H1 (cell line): ENCODE measurements around the gene CBFB.

Experiments used
- CREB1 ChIP-seq: IDR thresholded peaks from 2 replicates; pipeline ENCODE4 v1.6.1; 2012; ENCODE audit warnings: inconsistent platforms
- CTCF ChIP-seq, 3 experiments: IDR thresholded peaks; 1 replicate in 2 of 3; 2 replicates in 1 of 3; pipeline versions ENCODE4 v1.5.1 to v1.6.1; 2011; ENCODE audit warnings: low read length in 3 of 3, mild to moderate bottlenecking in 3 of 3, inconsistent platforms in 2 of 3, low read depth in 1 of 3, moderate library complexity in 1 of 3; ENCODE audit not compliant: insufficient read depth in 1 of 3; ENCODE audit errors: control extremely low read depth in 1 of 3
- EGR1 ChIP-seq: IDR thresholded peaks from 2 replicates; pipeline ENCODE4 v1.6.1; 2011; ENCODE audit warnings: low read depth, low read length, borderline replicate concordance
- EZH2 ChIP-seq: fragments of 200-600 bp; sonication (generic); IDR thresholded peaks from 2 replicates; pipeline ENCODE4 v1.7.1; 2012; ENCODE audit warnings: low read depth, mild to moderate bottlenecking, moderate library complexity, low read length, inconsistent platforms; ENCODE audit not compliant: severe bottlenecking
- GABPA ChIP-seq: IDR thresholded peaks from 2 replicates; pipeline ENCODE4 v1.6.1; 2011; ENCODE audit warnings: mild to moderate bottlenecking, low read length, moderate library complexity, borderline replicate concordance; ENCODE audit not compliant: insufficient read depth
- HDAC6 ChIP-seq: IDR thresholded peaks from one replicate; pipeline ENCODE4 v1.7.1; 2012; ENCODE audit warnings: low read depth, mild to moderate bottlenecking, inconsistent platforms, low read length, moderate library complexity
- JUND ChIP-seq: IDR thresholded peaks from 2 replicates; pipeline ENCODE4 v1.6.1; 2011; ENCODE audit warnings: mild to moderate bottlenecking, improper control_type of control experiment, low read length
- KDM4A ChIP-seq: IDR thresholded peaks from one replicate; pipeline ENCODE4 v1.7.1; 2012; ENCODE audit warnings: low read depth, mild to moderate bottlenecking, moderate library complexity, low read length, inconsistent platforms; ENCODE audit not compliant: severe bottlenecking
- POLR2A ChIP-seq, 2 experiments: IDR thresholded peaks; 1 replicate in 1 of 2; 2 replicates in 1 of 2; pipeline ENCODE4 v1.6.1; 2011; ENCODE audit warnings: low read depth in 2 of 2, low read length in 2 of 2, mild to moderate bottlenecking in 2 of 2; ENCODE audit errors: control extremely low read depth in 1 of 2
- TAF1 ChIP-seq: IDR thresholded peaks from 2 replicates; pipeline ENCODE4 v1.6.1; 2011; ENCODE audit warnings: mild to moderate bottlenecking, low read depth, low read length
- USF2 ChIP-seq: IDR thresholded peaks from 2 replicates; pipeline ENCODE4 v1.6.1; 2011; ENCODE audit warnings: low read length, improper control_type of control experiment
- ZNF274 ChIP-seq: IDR thresholded peaks from 2 replicates; pipeline ENCODE4 v1.7.0; 2012; ENCODE audit warnings: low read length, borderline replicate concordance; ENCODE audit errors: extremely low read depth

GRCh38 chr16:67128417-67128816, 99.5 kb downstream of the CBFB start:
- TF ChIP-seq EGR1 = no peak
- TF ChIP-seq CTCF (IDR thresholded peaks at IDR 0.05; ENCODE audit: control extremely low read depth in 1 of 3, insufficient read depth in 1 of 3, low read depth in 1 of 3, low read length in 3 of 3) = no peak
- no peak for TF ChIP-seq POLR2A (IDR thresholded peaks at IDR 0.05; ENCODE audit: control extremely low read depth in 1 of 2, low read depth in 2 of 2, low read length in 2 of 2)
- no peak for TF ChIP-seq JUND
- no peak for TF ChIP-seq TAF1
- no peak for TF ChIP-seq USF2
- TF ChIP-seq ZNF274 = no peak
- no peak for TF ChIP-seq CREB1
- no peak for TF ChIP-seq KDM4A
- TF ChIP-seq EZH2 = no peak
- TF ChIP-seq GABPA = no peak
- TF ChIP-seq HDAC6 = no peak
